Measurements from ENCODE around the gene ZNF581. TPM values are rescaled to one million over a fixed set of nuclear protein-coding genes. Genes with fewer than 3 reads are reported as not detected.

ZNF581 gene
- total RNA-seq, 2 donors from 2014 or later = 6.7 to 23.8 TPM

- no peak overlapping the region for H3K4me3 ChIP-seq
- no peaks in the 10 kb centered on the region for H3K9me3 ChIP-seq
- H3K27me3 ChIP-seq (replicated peaks; ENCODE audit: insufficient read depth) = no peaks in the 10 kb centered on the region
- H3K4me1 ChIP-seq (ENCODE audit: control insufficient read depth in 1 of 2, low read depth in 2 of 2) = peaks cover under 1 to 1% of the 10 kb centered on the region in 2 donors
- no peak overlapping the region for H3K27ac ChIP-seq
- TF ChIP-seq CTCF (IDR thresholded peaks at IDR 0.05) = no peak
- no peak for DNase-seq (ENCODE audit: low spot score)
- no peak for ATAC-seq (ENCODE audit: insufficient number of reproducible peaks, low FRiP score, low read depth)
- H3K36me3 ChIP-seq = peaks cover 34% of the 10 kb centered on the region
Observed at GRCh38 chr19:55611983-55612645, 31.3 kb upstream of the ZNF581 start.

- TF ChIP-seq CTCF (IDR thresholded peaks at IDR 0.05) = no peak
- no peak overlapping the region for H3K4me3 ChIP-seq
Observed at GRCh38 chr19:55613396-55613795, 30.1 kb upstream of the ZNF581 start.

GRCh38 chr19:55613930-55614710 is 29.3 kb upstream of the ZNF581 start:
- Histone ChIP-seq H3K36me3 (peaks cover 40% of the 10 kb centered on the region), H3K4me1 (ENCODE audit: control insufficient read depth in 1 of 2, low read depth in 2 of 2) (no peaks in the 10 kb centered on the region), H3K27ac (no peak overlapping the region), H3K9me3 (no peaks in the 10 kb centered on the region), H3K27me3 (replicated peaks; ENCODE audit: insufficient read depth) (no peaks in the 10 kb centered on the region), H3K4me3 (no peak overlapping the region)
- ATAC-seq (ENCODE audit: insufficient number of reproducible peaks, low FRiP score, low read depth) (no peak), DNase-seq (ENCODE audit: low spot score) (no peak)
- TF ChIP-seq CTCF (IDR thresholded peaks at IDR 0.05) = no peak

More at GRCh38 chr19:55613396-55613795, 30.1 kb upstream of the ZNF581 start:
- ATAC-seq (ENCODE audit: insufficient number of reproducible peaks, low FRiP score, low read depth) (no peak), DNase-seq (ENCODE audit: low spot score) (no peak)
- Histone ChIP-seq H3K36me3 (peaks cover 40% of the 10 kb centered on the region), H3K27me3 (replicated peaks; ENCODE audit: insufficient read depth) (no peaks in the 10 kb centered on the region), H3K9me3 (no peaks in the 10 kb centered on the region), H3K27ac (no peak overlapping the region), H3K4me1 (ENCODE audit: control insufficient read depth in 1 of 2, low read depth in 2 of 2) (no peaks in the 10 kb centered on the region)

GRCh38 chr19:55614711-55615542 is 28.5 kb upstream of the ZNF581 start:
- DNase-seq (ENCODE audit: low spot score) (no peak), ATAC-seq (ENCODE audit: insufficient number of reproducible peaks, low FRiP score, low read depth) (no peak)
- H3K36me3 ChIP-seq = peaks cover 34% of the 10 kb centered on the region
- no peaks in the 10 kb centered on the region for H3K27me3 ChIP-seq (replicated peaks; ENCODE audit: insufficient read depth)
- TF ChIP-seq CTCF (IDR thresholded peaks at IDR 0.05) = no peak
- H3K4me1 ChIP-seq (ENCODE audit: control insufficient read depth in 1 of 2, low read depth in 2 of 2) = no peaks in the 10 kb centered on the region
- no peak overlapping the region for H3K4me3 ChIP-seq
- no peaks in the 10 kb centered on the region for H3K9me3 ChIP-seq
- H3K27ac ChIP-seq = no peak overlapping the region

All from thoracic aorta (tissue), 2 donors.